Transverse colon (tissue), 3 donors: Measurements from ENCODE around the gene MTOR.

Source experiments
- CTCF ChIP-seq, 5 experiments: fragments of 200-600 bp in 3 of 5; fragments of 450-650 bp in 2 of 5; sonication (generic) in 3 of 5; IDR thresholded peaks; 1 replicate in 2 of 5; 2 replicates in 3 of 5; pipeline ENCODE4 v1.5.1; 2016 to 2017; ENCODE audit warnings: antibody characterized with exemption in 5 of 5, inconsistent platforms in 3 of 5, mild to moderate bottlenecking in 2 of 5, moderate library complexity in 1 of 5
- POLR2A ChIP-seq: fragments of 450-650 bp; IDR thresholded peaks from one replicate; pipeline ENCODE4 v1.6.1; 2016; ENCODE audit warnings: antibody characterized with exemption, mild to moderate bottlenecking, moderate library complexity

GRCh38 chr1:11245248-11245647 lies 17.1 kb downstream of the MTOR start:
- TF ChIP-seq CTCF (IDR thresholded peaks at IDR 0.05) (no peak), POLR2A (no peak)
